Hepatocyte (in vitro differentiated cells): ENCODE measurements around the gene TIGD6. TPM values are rescaled to one million over a fixed set of nuclear protein-coding genes. Genes with fewer than 3 reads are reported as not detected.

Source experiments
- DNase-seq: peaks from one replicate; pipeline ENCODE4 v3.0.0-alpha.2; 2016; ENCODE audit warnings: low spot score
- H2AFZ ChIP-seq: fragments of 200-600 bp; sonication (generic); 2 replicates; pipeline ENCODE4 v1.6.0; 2016; ENCODE audit warnings: antibody characterized with exemption, mild to moderate bottlenecking
- H3K27ac ChIP-seq: fragments of 200-600 bp; sonication (generic); 2 replicates; pipeline ENCODE4 v1.5.1; 2016; ENCODE audit warnings: mild to moderate bottlenecking
- H3K27me3 ChIP-seq: fragments of 200-600 bp; sonication (generic); 2 replicates; pipeline ENCODE4 v1.6.1; 2016
- H3K36me3 ChIP-seq: fragments of 200-600 bp; sonication (generic); replicated peaks from 2 replicates; pipeline ENCODE4 v1.5.1; 2016; ENCODE audit warnings: low read depth; ENCODE audit not compliant: insufficient read depth
- H3K4me1 ChIP-seq: fragments of 200-600 bp; sonication (generic); 2 replicates; pipeline ENCODE4 v1.5.1; 2016; ENCODE audit warnings: mild to moderate bottlenecking, moderate library complexity; ENCODE audit not compliant: insufficient read depth
- H3K4me2 ChIP-seq: fragments of 200-600 bp; sonication (generic); 2 replicates; pipeline ENCODE4 v1.6.0; 2016
- H3K4me3 ChIP-seq: fragments of 200-600 bp; sonication (generic); 2 replicates; pipeline ENCODE4 v1.5.1; 2016; ENCODE audit warnings: mild to moderate bottlenecking
- H3K79me2 ChIP-seq: fragments of 200-600 bp; sonication (generic); 2 replicates; pipeline ENCODE4 v1.6.0; 2017; ENCODE audit warnings: mild to moderate bottlenecking
- H3K9me2 ChIP-seq: fragments of 200-600 bp; sonication (generic); replicated peaks from 2 replicates; pipeline ENCODE4 v1.6.0; 2017; ENCODE audit warnings: mild to moderate bottlenecking; ENCODE audit not compliant: insufficient read depth
- H3K9me3 ChIP-seq: fragments of 200-600 bp; sonication (generic); 2 replicates; pipeline ENCODE4 v1.5.1; 2016; ENCODE audit warnings: low read depth, mild to moderate bottlenecking
- H4K20me1 ChIP-seq: fragments of 200-600 bp; sonication (generic); 2 replicates; pipeline ENCODE4 v1.6.0; 2016; ENCODE audit warnings: mild to moderate bottlenecking; ENCODE audit not compliant: insufficient read depth, poor library complexity, severe bottlenecking
- CTCF ChIP-seq: fragments of 200-600 bp; sonication (generic); IDR thresholded peaks from 2 replicates; pipeline ENCODE4 v1.5.1; 2016; ENCODE audit warnings: antibody characterized with exemption, mild to moderate bottlenecking; ENCODE audit not compliant: poor library complexity
- EZH2 ChIP-seq: fragments of 200-600 bp; sonication (generic); IDR thresholded peaks from 2 replicates; pipeline ENCODE4 v1.6.1; 2016; ENCODE audit warnings: antibody characterized with exemption, mild to moderate bottlenecking, borderline replicate concordance
- EZH2phosphoT487 ChIP-seq: fragments of 200-600 bp; sonication (generic); IDR thresholded peaks from one replicate; pipeline ENCODE4 v1.6.1; 2018; ENCODE audit warnings: antibody characterized with exemption, mild to moderate bottlenecking, low read depth, moderate library complexity; ENCODE audit not compliant: unreplicated experiment, severe bottlenecking
- WGBS: methylation state at CpG from one replicate; pipeline ENCODE4 v1.1.6; 2016; ENCODE audit warnings: low lambda C conversion rate; ENCODE audit errors: missing lambda C conversion rate; 5-methylcytosine and 5-hydroxymethylcytosine counted together
- polyA plus RNA-seq: library from polyadenylated mRNA; unstranded; fragments of >200 nt; fragmentation: Nextera tagmentation; extraction: Ambion mirVana; gene quantifications from 2 replicates; pipeline ENCODE4 v1.2.1, GENCODE V29; 2016
- total RNA-seq: library from RNA; depleted of rRNA; stranded (reverse); fragments of >200 nt; gene quantifications from 2 replicates; pipeline ENCODE4 v1.2.3, GENCODE V29; 2014

Gene TIGD6
- total and polyA plus RNA-seq, 2 experiments from 2014 or later = 4.6 to 5.0 TPM

- no peaks in the 10 kb centered on the region for H4K20me1 ChIP-seq
- H3K4me2 ChIP-seq = no peak overlapping the region
- H3K9me3 ChIP-seq = no peaks in the 10 kb centered on the region
- H3K4me1 ChIP-seq = no peaks in the 10 kb centered on the region
- no peaks in the 10 kb centered on the region for H3K79me2 ChIP-seq
- no peaks in the 10 kb centered on the region for H3K27me3 ChIP-seq
- DNase-seq = no peak
- H3K36me3 ChIP-seq = no peaks in the 10 kb centered on the region
- no peaks in the 10 kb centered on the region for H3K9me2 ChIP-seq
- no peak overlapping the region for H2AFZ ChIP-seq
- H3K4me3 ChIP-seq = no peak overlapping the region
- TF ChIP-seq EZH2 = no peak
- no peak for TF ChIP-seq EZH2phosphoT487
- no peak for TF ChIP-seq CTCF
- no peak overlapping the region for H3K27ac ChIP-seq
- WGBS = 84% methylated on average over 6 of the region's 6 CpGs
Observed at GRCh38 chr5:149951138-149951749, 49.2 kb downstream of the TIGD6 start.

GRCh38 chr5:149948993-149949392 is 51.5 kb downstream of the TIGD6 start:
- Histone ChIP-seq H3K4me3 (no peak overlapping the region), H3K4me1 (peaks cover 20% of the 10 kb centered on the region), H3K4me2 (no peak overlapping the region), H3K79me2 (no peaks in the 10 kb centered on the region), H3K36me3 (no peaks in the 10 kb centered on the region), H3K27ac (no peak overlapping the region), H3K27me3 (no peaks in the 10 kb centered on the region), H3K9me3 (no peaks in the 10 kb centered on the region), H2AFZ (no peak overlapping the region), H3K9me2 (no peaks in the 10 kb centered on the region), H4K20me1 (no peaks in the 10 kb centered on the region)
- WGBS = 77% methylated on average over 5 of the region's 5 CpGs
- no peak for TF ChIP-seq CTCF
- TF ChIP-seq EZH2 = no peak
- no peak for TF ChIP-seq EZH2phosphoT487
- no peak for DNase-seq

- H3K4me3 ChIP-seq = no peak overlapping the region
- H3K27ac ChIP-seq = peak overlapping the region; percentile 95
- H3K9me2 ChIP-seq = no peaks in the 10 kb centered on the region
- H4K20me1 ChIP-seq = no peaks in the 10 kb centered on the region
- no peaks in the 10 kb centered on the region for H3K36me3 ChIP-seq
- 49% methylated on average over 3 of the region's 3 CpGs for WGBS
- H3K79me2 ChIP-seq = no peaks in the 10 kb centered on the region
- peaks cover 45% of the 10 kb centered on the region for H3K4me1 ChIP-seq
- H2AFZ ChIP-seq = no peak overlapping the region
- DNase-seq = peak; percentile 57
- no peaks in the 10 kb centered on the region for H3K27me3 ChIP-seq
- H3K4me2 ChIP-seq = no peak overlapping the region
- no peaks in the 10 kb centered on the region for H3K9me3 ChIP-seq
- TF ChIP-seq EZH2phosphoT487 = no peak
- no peak for TF ChIP-seq EZH2
- TF ChIP-seq CTCF = no peak
Observed at GRCh38 chr5:149946118-149946517, 54.3 kb downstream of the TIGD6 start.
